Stimulated activated CD4-positive, alpha-beta T cell treated with anti-CD3 and anti-CD28 coated beads, Interleukin-15, amount 100 ng/mL, for 1 hour (primary cell): ENCODE data around the gene KCNMA1.

ENCODE experiments used
- DNase-seq, 2 donors: peaks; one replicate each; pipeline ENCODE4 v3.0.0-alpha.2; 2020; ENCODE audit warnings: low read depth in 1 of 2, low spot score in 1 of 2

Gene KCNMA1

GRCh38 chr10:77380723-77381122 is 256.9 kb downstream of the KCNMA1 start:
- no peak for DNase-seq

GRCh38 chr10:77380191-77380590 is 257.4 kb downstream of the KCNMA1 start:
- DNase-seq = no peak

- no peak for DNase-seq
Observed at GRCh38 chr10:77378366-77379349, 258.9 kb downstream of the KCNMA1 start.

- DNase-seq = no peak
Observed at GRCh38 chr10:77377678-77378352, 259.8 kb downstream of the KCNMA1 start.

GRCh38 chr10:77377034-77377433 is 260.6 kb downstream of the KCNMA1 start:
- DNase-seq = no peak

GRCh38 chr10:77374189-77374656 is 263.4 kb downstream of the KCNMA1 start:
- DNase-seq = no peak

GRCh38 chr10:77371848-77372799 is 265.5 kb downstream of the KCNMA1 start:
- DNase-seq = no peak

GRCh38 chr10:77371421-77371820 is 266.2 kb downstream of the KCNMA1 start:
- no peak for DNase-seq

- DNase-seq = no peak
Observed at GRCh38 chr10:77368006-77368405, 269.6 kb downstream of the KCNMA1 start.

GRCh38 chr10:77363210-77363609 is 274.4 kb downstream of the KCNMA1 start:
- no peak for DNase-seq

- no peak for DNase-seq
Observed at GRCh38 chr10:77361831-77362230, 275.8 kb downstream of the KCNMA1 start.

- DNase-seq = no peak
Observed at GRCh38 chr10:77361426-77361825, 276.2 kb downstream of the KCNMA1 start.

- no peak for DNase-seq
Observed at GRCh38 chr10:77360835-77361234, 276.8 kb downstream of the KCNMA1 start.

- DNase-seq = no peak
Observed at GRCh38 chr10:77359950-77360520, 277.6 kb downstream of the KCNMA1 start.

- no peak for DNase-seq
Observed at GRCh38 chr10:77359287-77359691, 278.3 kb downstream of the KCNMA1 start.

- no peak for DNase-seq
Observed at GRCh38 chr10:77358656-77359055, 279.0 kb downstream of the KCNMA1 start.

GRCh38 chr10:77357611-77358310 is 279.8 kb downstream of the KCNMA1 start:
- no peak for DNase-seq

- DNase-seq = no peak
Observed at GRCh38 chr10:77357185-77357584, 280.4 kb downstream of the KCNMA1 start.

- DNase-seq = no peak
Observed at GRCh38 chr10:77355844-77356243, 281.8 kb downstream of the KCNMA1 start.

GRCh38 chr10:77351386-77351785 is 286.2 kb downstream of the KCNMA1 start:
- DNase-seq = no peak
